HG02588 (cell line): Measurements from ENCODE around the gene MEDAG.

ENCODE experiments used
- ATAC-seq: cut with Tn5 transposase; IDR thresholded peaks from one replicate; pipeline ENCODE4 v1.9.1; 2021; ENCODE audit warnings: mild to moderate bottlenecking, moderate library complexity; ENCODE audit not compliant: unreplicated experiment

Gene MEDAG

GRCh38 chr13:30905932-30906383 is at the start of gene MEDAG:
MEDAG (plus strand) TSS chr13:30906271; CDS start chr13:30906516, 245 bp downstream.
- no peak for ATAC-seq

- ATAC-seq = no peak
Measured at GRCh38 chr13:30857018-30857417, 49.1 kb upstream of the MEDAG start.

GRCh38 chr13:30857636-30858035 is 48.4 kb upstream of the MEDAG start:
- no peak for ATAC-seq

GRCh38 chr13:30859326-30859725 is 46.7 kb upstream of the MEDAG start:
- no peak for ATAC-seq

- no peak for ATAC-seq
Measured at GRCh38 chr13:30861163-30861562, 44.9 kb upstream of the MEDAG start.

- no peak for ATAC-seq
Measured at GRCh38 chr13:30861836-30862467, 44.1 kb upstream of the MEDAG start.

GRCh38 chr13:30862707-30863106 is 43.4 kb upstream of the MEDAG start:
- ATAC-seq = no peak

- ATAC-seq = no peak
Measured at GRCh38 chr13:30863231-30863630, 42.8 kb upstream of the MEDAG start.

GRCh38 chr13:30863796-30864195 is 42.3 kb upstream of the MEDAG start:
- no peak for ATAC-seq

GRCh38 chr13:30864433-30865122 is 41.5 kb upstream of the MEDAG start:
- ATAC-seq = no peak

- peak; percentile 81 for ATAC-seq
Measured at GRCh38 chr13:30865123-30866049, 40.7 kb upstream of the MEDAG start.

GRCh38 chr13:30866677-30867076 is 39.4 kb upstream of the MEDAG start:
- ATAC-seq = no peak

- no peak for ATAC-seq
Measured at GRCh38 chr13:30867089-30867669, 38.9 kb upstream of the MEDAG start.

GRCh38 chr13:30868799-30869470 is 37.1 kb upstream of the MEDAG start:
- ATAC-seq = no peak

- ATAC-seq = no peak
Measured at GRCh38 chr13:30869491-30869890, 36.6 kb upstream of the MEDAG start.

- ATAC-seq = no peak
Measured at GRCh38 chr13:30870049-30870884, 35.8 kb upstream of the MEDAG start.

- no peak for ATAC-seq
Measured at GRCh38 chr13:30870916-30871587, 35.0 kb upstream of the MEDAG start.

GRCh38 chr13:30871588-30872275 is 34.3 kb upstream of the MEDAG start:
- ATAC-seq = no peak

- ATAC-seq = no peak
Measured at GRCh38 chr13:30872276-30872594, 33.8 kb upstream of the MEDAG start.
